Keratinocyte (primary cell): ENCODE measurements around the gene MEIS3. TPM values are rescaled to one million over a fixed set of nuclear protein-coding genes. Genes with fewer than 3 reads are reported as not detected.

Experiments used
- DNase-seq: peaks from one replicate; pipeline ENCODE4 v3.0.0-alpha.2; 2011; ENCODE audit warnings: low read depth, missing footprints, low spot score
- FAIRE-seq: peaks from 2 replicates; lab custom pipeline; 2011; peaks lifted over from hg19 to GRCh38; lab: Jason Lieb, UNC
- H2AFZ ChIP-seq: 2 replicates; pipeline ENCODE4 v1.6.0; 2012; ENCODE audit warnings: low read length, control low read depth, inconsistent platforms; ENCODE audit not compliant: control insufficient read depth
- H3K27ac ChIP-seq: 2 replicates; pipeline ENCODE4 v1.5.1; 2011; ENCODE audit warnings: low read length; ENCODE audit not compliant: control insufficient read depth, insufficient read depth
- H3K27me3 ChIP-seq: 3 replicates; pipeline ENCODE4 v1.6.0; 2011; ENCODE audit warnings: low read length; ENCODE audit not compliant: control insufficient read depth, insufficient read depth; ENCODE audit errors: extremely low read depth
- H3K36me3 ChIP-seq, 2 experiments: 2 replicates in 1 of 2; 3 replicates in 1 of 2; pipeline ENCODE4 v1.5.1; 2011; ENCODE audit warnings: low read length in 2 of 2, mild to moderate bottlenecking in 1 of 2; ENCODE audit not compliant: control insufficient read depth in 2 of 2, insufficient read depth in 2 of 2; ENCODE audit errors: extremely low read depth in 1 of 2
- H3K4me1 ChIP-seq: 3 replicates; pipeline ENCODE4 v1.5.1; 2011; ENCODE audit warnings: low read length; ENCODE audit not compliant: control insufficient read depth, insufficient read depth; ENCODE audit errors: extremely low read depth
- H3K4me2 ChIP-seq: 3 replicates; pipeline ENCODE4 v1.6.0; 2011; ENCODE audit warnings: low read depth, low read length; ENCODE audit not compliant: control insufficient read depth, insufficient read depth; ENCODE audit errors: extremely low read depth
- H3K4me3 ChIP-seq, 3 experiments: fragments of 200-600 bp in 1 of 3; sonication (generic) in 1 of 3; 2 replicates in 2 of 3; 3 replicates in 1 of 3; pipeline ENCODE4 v1.5.1; 2011 to 2016; ENCODE audit warnings: low read length in 3 of 3, mild to moderate bottlenecking in 3 of 3, control low read depth in 2 of 3, inconsistent platforms in 1 of 3, low read depth in 1 of 3, mixed read lengths in 1 of 3, mixed run types in 1 of 3, moderate library complexity in 1 of 3; ENCODE audit not compliant: control insufficient read depth in 2 of 3, insufficient read depth in 2 of 3; ENCODE audit errors: extremely low read depth in 1 of 3
- H3K79me2 ChIP-seq: 2 replicates; pipeline ENCODE4 v1.6.0; 2012; ENCODE audit warnings: low read length; ENCODE audit not compliant: control insufficient read depth, insufficient read depth
- H3K9ac ChIP-seq: 3 replicates; pipeline ENCODE4 v1.6.0; 2011; ENCODE audit warnings: low read length; ENCODE audit not compliant: control insufficient read depth, insufficient read depth; ENCODE audit errors: extremely low read depth
- H3K9me1 ChIP-seq: 3 replicates; pipeline ENCODE4 v1.6.0; 2011; ENCODE audit warnings: low read length; ENCODE audit not compliant: control insufficient read depth, insufficient read depth; ENCODE audit errors: extremely low read depth
- H3K9me3 ChIP-seq: 2 replicates; pipeline ENCODE4 v1.5.1; 2012; ENCODE audit warnings: low read depth, low read length; ENCODE audit not compliant: control insufficient read depth
- H4K20me1 ChIP-seq: 3 replicates; pipeline ENCODE4 v1.6.0; 2011; ENCODE audit warnings: low read length; ENCODE audit not compliant: control insufficient read depth, insufficient read depth; ENCODE audit errors: extremely low read depth
- CTCF ChIP-seq, 3 experiments: IDR thresholded peaks in 1 of 3; conservative IDR thresholded peaks in 1 of 3; optimal IDR thresholded peaks in 1 of 3; 2 replicates in 2 of 3; 3 replicates in 1 of 3; pipeline versions ENCODE3 to v1.5.1; 2011; ENCODE audit warnings: low read length in 3 of 3, mild to moderate bottlenecking in 3 of 3, moderate library complexity in 2 of 3, control low read depth in 1 of 3, inconsistent platforms in 1 of 3; ENCODE audit not compliant: insufficient read depth in 2 of 3; ENCODE audit errors: extremely low read depth in 1 of 3
- EZH2 ChIP-seq: IDR thresholded peaks from one replicate; pipeline ENCODE4 v1.6.1; 2012; ENCODE audit warnings: inconsistent platforms, mild to moderate bottlenecking, low read length, moderate library complexity
- dilution Hi-C: fragments of 300-500 bp; cut with MboI; formaldehyde crosslinking; loops from one replicate; pipeline ENCODE4 v1.7.0; 2020; ENCODE audit warnings: low sequenced_read_pairs; ENCODE audit not compliant: extremely low pct_ligation_motif_present
- polyA plus RNA-seq, 5 experiments: library from polyadenylated mRNA; depleted of rRNA in 3 of 5; stranded (reverse) in 3 of 5; stranded (forward) in 1 of 5; unstranded in 1 of 5; fragments of >200 nt; gene quantifications; 1 replicate in 1 of 5; 2 replicates in 3 of 5; 3 replicates in 1 of 5; pipeline versions ENCODE4 v1.2.1 to v1.2.3, GENCODE V29; 2011 to 2012; ENCODE audit warnings: missing spikeins in 2 of 5, low read depth in 1 of 5, low replicate concordance in 1 of 5

Gene MEIS3
- polyA plus RNA-seq, 1 donor (not counting 4 experiments of a cell fraction or from before 2014, with no cell fraction given), result 1.7 TPM

GRCh38 chr19:47450478-47450877 is 31.2 kb upstream of the MEIS3 start:
- FAIRE-seq, result no peak
- dilution Hi-C loops, result no loop called here

GRCh38 chr19:47448360-47448727 is 29.0 kb upstream of the MEIS3 start:
- H3K4me2 ChIP-seq, result no peak overlapping the region
- FAIRE-seq (no peak), DNase-seq (no peak)
- H3K27ac ChIP-seq, result no peak overlapping the region
- peaks cover 66% of the 10 kb centered on the region for H3K27me3 ChIP-seq
- H3K4me1 ChIP-seq, result peaks cover 3% of the 10 kb centered on the region
- H3K36me3 ChIP-seq, result no peaks in the 10 kb centered on the region
- H3K9me3 ChIP-seq, result no peaks in the 10 kb centered on the region
- TF ChIP-seq EZH2 (no peak), CTCF (optimal IDR thresholded peaks at IDR 0.05 in 1 of 3, IDR thresholded peaks at IDR 0.05 in 1 of 3, conservative IDR thresholded peaks at IDR 0.05 in 1 of 3; ENCODE audit: extremely low read depth in 1 of 3, insufficient read depth in 2 of 3, low read length in 3 of 3) (no peak)
- H3K79me2 ChIP-seq, result no peaks in the 10 kb centered on the region
- no peak overlapping the region for H2AFZ ChIP-seq
- no peak overlapping the region for H3K4me3 ChIP-seq
- dilution Hi-C loops, result no loop called here
- no peaks in the 10 kb centered on the region for H3K9me1 ChIP-seq
- H3K9ac ChIP-seq, result no peak overlapping the region
- peaks cover 2% of the 10 kb centered on the region for H4K20me1 ChIP-seq

More at GRCh38 chr19:47450478-47450877, 31.2 kb upstream of the MEIS3 start:
- no peak for DNase-seq
- Histone ChIP-seq H3K79me2 (no peaks in the 10 kb centered on the region), H3K27ac (no peak overlapping the region), H3K4me1 (peaks cover 3% of the 10 kb centered on the region), H3K27me3 (peaks cover 48% of the 10 kb centered on the region), H3K4me2 (no peak overlapping the region), H4K20me1 (peaks cover 2% of the 10 kb centered on the region), H3K4me3 (no peak overlapping the region), H3K9ac (no peak overlapping the region), H2AFZ (no peak overlapping the region), H3K9me1 (no peaks in the 10 kb centered on the region), H3K36me3 (no peaks in the 10 kb centered on the region), H3K9me3 (no peaks in the 10 kb centered on the region)
- no peak for TF ChIP-seq EZH2
- TF ChIP-seq CTCF (optimal IDR thresholded peaks at IDR 0.05 in 1 of 3, IDR thresholded peaks at IDR 0.05 in 1 of 3, conservative IDR thresholded peaks at IDR 0.05 in 1 of 3; ENCODE audit: extremely low read depth in 1 of 3, insufficient read depth in 2 of 3, low read length in 3 of 3), result no peak
